Common myeloid progenitor, CD34-positive (primary cell): Measurements from ENCODE around the gene LRRC32.
"Not testable (repeated sequence)": the region's sequence is repeated elsewhere in the genome, so short reads cannot be mapped to it uniquely, and the experiment has no call there.

Source experiments
- CTCF ChIA-PET: fragments of 350-600 bp; sonication (Branson Sonifier 250); formaldehyde crosslinking; loops from one replicate; lab custom pipeline; 2021; ENCODE audit warnings: antibody characterized with exemption; lab: Charles Lee
- POLR2A ChIA-PET: fragments of 350-600 bp; sonication (Branson Sonifier 250); formaldehyde crosslinking; loops from one replicate; lab custom pipeline; 2021; ENCODE audit warnings: antibody characterized with exemption; lab: Charles Lee
- DNase-seq, 3 donors: peaks; one replicate each; pipeline versions ENCODE4 v3.0.0 to v3.0.0-alpha.2; 2013
- H3K27ac ChIP-seq, 2 experiments: 1 replicate in 1 of 2; 2 replicates in 1 of 2; pipeline ENCODE4 v1.7.0; 2013; ENCODE audit warnings: inconsistent platforms in 2 of 2, low read length in 2 of 2, mild to moderate bottlenecking in 2 of 2, low read depth in 1 of 2, moderate library complexity in 1 of 2; ENCODE audit not compliant: severe bottlenecking in 2 of 2, insufficient read depth in 1 of 2, poor library complexity in 1 of 2
- H3K27me3 ChIP-seq, 5 experiments: replicated peaks in 2 of 5; 1 replicate in 3 of 5; 2 replicates in 2 of 5; pipeline versions ENCODE4 v1.6.1 to v1.7.0; 2013; ENCODE audit warnings: low read length in 4 of 5, mild to moderate bottlenecking in 2 of 5, moderate library complexity in 2 of 5, inconsistent platforms in 1 of 5; ENCODE audit not compliant: insufficient read depth in 5 of 5, control insufficient read depth in 4 of 5
- H3K36me3 ChIP-seq, 4 experiments: 1 replicate in 2 of 4; 2 replicates in 2 of 4; pipeline versions ENCODE4 v1.6.1 to v1.7.0; 2013; ENCODE audit warnings: low read length in 3 of 4, control low read depth in 1 of 4, mild to moderate bottlenecking in 1 of 4; ENCODE audit not compliant: control insufficient read depth in 4 of 4, insufficient read depth in 4 of 4
- H3K4me1 ChIP-seq, 4 experiments: 1 replicate in 3 of 4; 2 replicates in 1 of 4; pipeline versions ENCODE4 v1.6.1 to v1.7.1; 2013; ENCODE audit warnings: low read length in 3 of 4, mild to moderate bottlenecking in 3 of 4, control low read depth in 1 of 4, inconsistent platforms in 1 of 4, moderate library complexity in 1 of 4; ENCODE audit not compliant: control insufficient read depth in 4 of 4, insufficient read depth in 4 of 4; ENCODE audit errors: control extremely low read depth in 1 of 4
- H3K4me3 ChIP-seq, 7 experiments: 1 replicate in 4 of 7; 2 replicates in 3 of 7; pipeline versions ENCODE4 v1.5.1 to v1.7.0; 2013; ENCODE audit warnings: mild to moderate bottlenecking in 7 of 7, low read length in 6 of 7, moderate library complexity in 6 of 7, inconsistent platforms in 2 of 7, low read depth in 2 of 7, control low read depth in 1 of 7; ENCODE audit not compliant: insufficient read depth in 4 of 7, control insufficient read depth in 1 of 7; ENCODE audit errors: extremely low read depth in 1 of 7
- H3K9me3 ChIP-seq, 5 experiments: 1 replicate in 4 of 5; 2 replicates in 1 of 5; pipeline versions ENCODE4 v1.6.1 to v1.7.1; 2013; ENCODE audit warnings: low read length in 4 of 5, mild to moderate bottlenecking in 2 of 5, inconsistent platforms in 1 of 5, low read depth in 1 of 5, moderate library complexity in 1 of 5; ENCODE audit not compliant: control insufficient read depth in 4 of 5, insufficient read depth in 2 of 5; ENCODE audit errors: control extremely low read depth in 1 of 5
- WGBS: methylation state at CpG from one replicate; pipeline ENCODE4 v1.1.5; 2013; ENCODE audit not compliant: insufficient coverage; 5-methylcytosine and 5-hydroxymethylcytosine counted together

LRRC32 gene

DNA sequence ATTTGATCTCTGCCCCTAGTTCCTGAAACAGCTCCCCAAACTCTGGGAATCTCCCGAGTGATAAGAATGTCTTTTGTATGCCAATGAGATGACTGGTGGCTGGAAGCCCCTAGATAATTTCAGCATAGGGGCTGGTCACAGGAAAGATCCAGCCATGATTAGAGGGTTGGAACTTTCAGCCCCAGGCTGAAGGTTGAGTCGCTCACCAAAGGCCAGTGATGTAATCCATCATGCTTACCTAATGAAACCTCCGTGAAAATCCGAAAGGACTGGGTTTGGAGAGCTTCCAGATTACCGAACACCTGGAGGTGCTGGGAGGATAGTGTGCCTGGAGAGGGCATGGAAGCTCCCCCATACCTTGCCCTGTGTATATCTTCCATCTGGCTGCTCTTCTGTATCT lies 26.0 kb downstream of the LRRC32 start:
- Histone ChIP-seq H3K36me3 (no peaks in the 10 kb centered on the region), H3K9me3 (peaks cover 0 to 16% (median 4%) of the 10 kb centered on the region in 5 experiments), H3K4me3 (no peak overlapping the region), H3K4me1 (no peaks in the 10 kb centered on the region), H3K27me3 (peaks cover 0 to 6% (median 0%) of the 10 kb centered on the region in 5 experiments), H3K27ac (no peak overlapping the region)
- CTCF ChIA-PET: no interaction called here
- POLR2A ChIA-PET: no interaction called here
- 92% methylated on average over 4 of the region's 5 CpGs for WGBS
- no peak for DNase-seq

DNA sequence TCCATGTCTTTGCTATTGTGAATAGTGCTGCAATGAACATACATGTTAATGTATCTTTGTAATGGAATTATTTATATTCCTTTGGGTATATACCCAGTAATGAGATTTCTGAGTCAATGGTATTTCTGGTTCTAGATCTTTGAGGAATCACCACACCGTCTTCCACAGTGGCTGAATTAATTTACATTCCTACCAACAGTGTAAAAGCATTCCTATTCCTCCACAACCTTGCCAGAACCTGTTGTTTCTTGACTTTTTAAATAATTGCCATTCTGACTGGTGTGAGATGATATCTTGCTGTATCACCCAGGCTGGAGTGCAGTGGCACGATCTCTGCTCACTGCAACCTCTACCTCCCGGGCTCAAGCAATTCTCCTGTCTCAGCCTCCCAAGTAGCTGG lies 26.8 kb downstream of the LRRC32 start:
- no CpG with 5 or more reads among the region's 3 CpGs for WGBS
- H3K36me3 ChIP-seq, DNase-seq, H3K4me1 ChIP-seq, H3K4me3 ChIP-seq, POLR2A ChIA-PET, H3K27me3 ChIP-seq, H3K27ac ChIP-seq: not testable (repeated sequence)
- peaks cover 0 to 16% (median 4%) of the 10 kb centered on the region in 5 experiments for H3K9me3 ChIP-seq
- CTCF ChIA-PET: interaction anchor here (1.4 kb wide), 1 partner anchor 13 kb away, joined by 3 read pairs; no protein-coding TSS in a partner anchor

DNA sequence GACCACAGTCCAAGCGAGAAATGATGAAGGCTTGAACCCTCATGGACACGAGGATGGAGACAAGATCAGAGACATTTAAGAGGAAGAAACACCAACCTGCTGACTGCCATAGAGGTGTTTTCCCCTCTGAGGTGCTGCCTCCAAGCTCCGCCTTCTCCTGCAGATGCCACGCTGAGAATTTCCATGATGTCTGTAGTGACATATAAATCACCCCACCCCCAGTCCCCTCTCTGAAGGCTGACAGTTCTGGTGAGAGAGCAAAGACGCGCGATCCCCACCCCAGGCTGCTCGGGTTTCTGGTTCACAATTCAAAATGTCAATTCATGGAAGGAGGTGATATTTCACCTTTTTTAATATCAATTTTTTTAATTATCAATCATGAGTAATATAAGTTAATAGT lies 28.2 kb downstream of the LRRC32 start:
- POLR2A ChIA-PET: no interaction called here
- peaks cover 0 to 11% (median 0%) of the 10 kb centered on the region in 5 experiments for H3K27me3 ChIP-seq
- H3K36me3 ChIP-seq: no peaks in the 10 kb centered on the region
- no peak overlapping the region for H3K27ac ChIP-seq
- peaks cover 0 to 11% (median 3%) of the 10 kb centered on the region in 5 experiments for H3K9me3 ChIP-seq
- WGBS: 88% methylated on average over 3 of the region's 8 CpGs
- H3K4me3 ChIP-seq: no peak overlapping the region
- peaks cover 3 to 12% (median 8%) of the 10 kb centered on the region in 4 experiments for H3K4me1 ChIP-seq
- DNase-seq: no peak
- CTCF ChIA-PET: no interaction called here

DNA sequence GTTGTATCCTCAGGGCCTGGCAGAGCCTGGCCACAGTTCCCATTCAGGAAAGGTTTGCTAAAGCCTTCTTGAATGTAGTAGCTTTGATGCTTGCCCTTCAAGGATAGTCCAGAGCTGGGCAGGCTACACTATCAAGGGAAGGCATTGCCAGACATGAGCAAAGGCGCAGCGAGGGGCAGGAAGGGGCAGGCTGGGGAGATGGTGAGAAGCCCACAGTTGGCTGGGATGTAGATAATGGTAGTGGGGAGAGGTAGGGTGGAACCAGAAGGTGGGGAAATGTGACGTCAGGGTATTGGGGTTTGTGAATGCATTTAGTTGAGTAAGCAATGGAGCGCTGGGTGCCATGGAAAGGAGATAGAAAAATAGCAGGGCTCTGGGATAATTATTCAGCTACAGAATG lies 28.6 kb downstream of the LRRC32 start:
- H3K27ac ChIP-seq: no peak overlapping the region
- CTCF ChIA-PET: no interaction called here
- POLR2A ChIA-PET: no interaction called here
- H3K36me3 ChIP-seq: no peaks in the 10 kb centered on the region
- DNase-seq: no peak
- 96% methylated on average over 4 of the region's 4 CpGs for WGBS
- H3K4me3 ChIP-seq: no peak overlapping the region
- peaks cover 0 to 11% (median 0%) of the 10 kb centered on the region in 5 experiments for H3K27me3 ChIP-seq
- H3K4me1 ChIP-seq: peaks cover 3 to 16% (median 12%) of the 10 kb centered on the region in 4 experiments
- peaks cover 0 to 7% (median 0%) of the 10 kb centered on the region in 5 experiments for H3K9me3 ChIP-seq

DNA sequence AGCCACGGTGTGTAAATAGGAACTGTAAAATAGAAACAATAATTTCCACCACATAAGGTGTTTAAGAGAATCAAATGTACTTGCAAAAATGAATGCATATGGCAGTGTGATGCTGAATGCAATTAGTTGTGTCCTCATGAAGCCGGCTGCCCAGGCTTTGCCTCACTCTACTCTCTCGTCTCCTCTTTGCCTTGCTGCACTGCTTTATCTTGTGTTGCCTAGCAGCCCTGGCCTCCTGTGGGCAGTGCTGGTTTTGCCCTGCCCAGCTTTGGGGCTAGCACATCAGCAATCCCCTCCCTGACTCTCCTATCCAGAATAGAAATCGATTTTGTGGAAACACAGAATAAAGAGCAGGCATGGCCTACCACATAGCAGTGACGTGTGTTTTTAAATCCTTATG lies 30.0 kb downstream of the LRRC32 start:
- no peak overlapping the region for H3K4me3 ChIP-seq
- DNase-seq: no peak
- peaks cover 0 to 9% (median 0%) of the 10 kb centered on the region in 5 experiments for H3K27me3 ChIP-seq
- H3K27ac ChIP-seq: no peak overlapping the region
- H3K4me1 ChIP-seq: peaks cover 3 to 18% (median 13%) of the 10 kb centered on the region in 4 experiments
- CTCF ChIA-PET: no interaction called here
- no peaks in the 10 kb centered on the region for H3K9me3 ChIP-seq
- no peaks in the 10 kb centered on the region for H3K36me3 ChIP-seq
- POLR2A ChIA-PET: no interaction called here
- 95% methylated on average over 4 of the region's 5 CpGs for WGBS

DNA sequence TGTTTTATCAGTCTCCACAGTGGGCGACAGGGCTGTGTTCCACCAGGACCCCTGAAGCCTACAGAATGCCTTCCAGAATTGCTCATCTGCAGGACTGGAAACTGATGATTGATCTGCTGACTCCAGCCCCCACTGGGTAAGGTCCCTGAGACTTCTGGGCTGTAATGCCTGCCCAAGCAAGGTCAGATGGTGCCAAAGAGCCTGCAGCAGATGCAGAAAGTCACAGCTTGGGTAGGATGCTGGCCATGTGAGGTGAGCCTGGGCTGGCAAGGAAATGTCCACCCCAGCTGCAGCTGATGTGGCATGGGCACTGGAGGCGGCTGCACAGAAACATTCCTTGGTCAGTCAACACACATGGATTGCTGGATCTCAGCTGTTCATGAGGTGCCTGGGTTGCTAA lies 30.9 kb downstream of the LRRC32 start:
- Histone ChIP-seq H3K27me3 (peaks cover 0 to 6% (median 0%) of the 10 kb centered on the region in 5 experiments), H3K4me3 (no peak overlapping the region), H3K36me3 (no peaks in the 10 kb centered on the region), H3K9me3 (no peaks in the 10 kb centered on the region), H3K27ac (no peak overlapping the region), H3K4me1 (peaks cover 3 to 18% (median 13%) of the 10 kb centered on the region in 4 experiments)
- CTCF ChIA-PET: no interaction called here
- WGBS: 100% methylated on average over 2 of the region's 2 CpGs
- DNase-seq: no peak
- POLR2A ChIA-PET: no interaction called here

DNA sequence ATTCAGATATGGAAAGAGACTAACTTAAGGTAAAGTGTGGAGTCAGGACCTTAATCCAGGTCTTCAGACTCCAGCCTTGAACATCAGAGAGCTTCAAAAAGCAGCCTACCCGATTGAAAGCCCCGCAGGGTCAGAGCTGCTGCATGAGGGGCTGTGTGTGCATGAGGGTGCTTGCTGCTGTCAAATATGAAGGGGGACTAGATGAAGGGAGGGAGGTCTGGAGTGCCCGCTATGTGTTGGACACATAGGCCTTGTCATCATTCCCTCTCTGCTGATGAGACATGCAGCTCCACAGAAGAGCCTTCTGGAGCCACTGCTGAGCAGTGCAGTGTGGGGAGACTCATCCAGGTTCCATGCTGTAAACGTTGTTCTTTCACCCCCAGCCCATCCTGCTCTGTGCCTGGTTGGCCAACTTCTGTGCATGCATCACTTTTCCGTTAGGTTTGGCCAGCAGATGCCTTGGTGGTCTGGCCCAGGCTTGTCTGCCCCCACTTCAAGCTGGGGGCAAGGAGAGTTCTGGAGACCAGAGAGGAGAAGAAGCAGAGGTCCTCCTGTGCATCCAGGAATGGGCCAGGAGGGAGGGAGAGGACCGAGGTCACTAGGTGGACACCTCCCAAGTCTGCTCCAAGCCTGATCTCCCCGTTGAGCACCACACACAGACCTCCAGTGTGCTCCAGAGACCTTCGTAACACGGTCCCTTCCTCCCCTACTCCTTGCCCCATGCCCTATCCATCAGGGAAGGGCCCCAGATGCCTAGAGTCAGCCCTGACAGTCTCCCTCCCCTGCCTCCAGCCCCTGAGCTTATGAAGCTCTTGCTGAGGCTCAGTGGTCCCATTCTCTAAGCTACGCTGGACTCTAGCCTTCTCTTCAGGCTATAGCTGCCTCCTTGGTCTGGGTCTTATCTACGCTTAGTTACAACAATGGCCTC lies 32.0 kb downstream of the LRRC32 start:
- Histone ChIP-seq H3K27me3 (peaks cover 0 to 6% (median 0%) of the 10 kb centered on the region in 5 experiments), H3K36me3 (no peaks in the 10 kb centered on the region), H3K27ac (no peak overlapping the region), H3K4me1 (peaks cover 3 to 18% (median 13%) of the 10 kb centered on the region in 4 experiments), H3K4me3 (no peak overlapping the region), H3K9me3 (no peaks in the 10 kb centered on the region)
- ChIA-PET CTCF (interaction anchor here (0.9 to 2.1 kb wide), 5 partner anchors 11 to 33 kb away, joined by 4 to 9 read pairs (median 6); no protein-coding TSS in a partner anchor), POLR2A (no interaction called here)
- no peak for DNase-seq
- 89% methylated on average over 9 of the region's 11 CpGs for WGBS
